GM18909 (cell line): ENCODE results near the gene CNTNAP5.

ENCODE experiments used
- ATAC-seq: cut with Tn5 transposase; IDR thresholded peaks from one replicate; pipeline ENCODE4 v1.9.1; 2021; ENCODE audit warnings: mild to moderate bottlenecking; ENCODE audit not compliant: unreplicated experiment, poor library complexity

CNTNAP5 gene

DNA sequence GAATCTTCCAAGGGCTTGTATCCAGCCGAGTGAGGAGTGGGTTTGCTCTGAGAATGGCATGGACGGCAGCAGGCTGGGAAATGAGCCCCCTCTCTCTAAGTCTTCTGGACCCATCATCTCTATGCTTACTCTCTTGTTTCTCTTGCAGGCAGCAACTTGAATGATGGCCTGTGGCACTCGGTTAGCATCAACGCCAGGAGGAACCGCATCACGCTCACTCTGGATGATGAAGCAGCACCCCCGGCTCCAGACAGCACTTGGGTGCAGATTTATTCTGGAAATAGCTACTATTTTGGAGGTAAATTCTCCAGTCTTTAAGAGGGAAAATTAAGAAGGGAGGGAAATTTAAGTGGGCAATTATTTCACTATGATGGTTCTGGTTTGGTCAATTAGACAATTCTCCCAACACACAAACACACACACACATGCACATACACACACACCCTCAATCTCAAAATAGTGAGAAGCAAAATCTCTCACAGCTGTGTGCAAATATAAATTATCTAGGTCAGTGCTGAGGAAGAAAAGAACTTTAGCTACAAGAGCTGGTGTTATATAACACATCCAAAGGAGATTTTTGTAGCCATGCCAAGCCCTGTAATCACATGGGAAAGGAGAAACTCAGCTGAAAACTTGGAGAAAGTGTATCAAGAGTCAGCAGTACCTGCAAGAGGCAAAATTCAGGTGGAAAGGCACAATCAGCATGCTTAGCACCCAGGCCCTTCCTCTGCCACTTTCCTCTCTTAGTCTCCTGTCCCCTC lies 499.2 kb downstream of the CNTNAP5 start:
- no peak for ATAC-seq

DNA sequence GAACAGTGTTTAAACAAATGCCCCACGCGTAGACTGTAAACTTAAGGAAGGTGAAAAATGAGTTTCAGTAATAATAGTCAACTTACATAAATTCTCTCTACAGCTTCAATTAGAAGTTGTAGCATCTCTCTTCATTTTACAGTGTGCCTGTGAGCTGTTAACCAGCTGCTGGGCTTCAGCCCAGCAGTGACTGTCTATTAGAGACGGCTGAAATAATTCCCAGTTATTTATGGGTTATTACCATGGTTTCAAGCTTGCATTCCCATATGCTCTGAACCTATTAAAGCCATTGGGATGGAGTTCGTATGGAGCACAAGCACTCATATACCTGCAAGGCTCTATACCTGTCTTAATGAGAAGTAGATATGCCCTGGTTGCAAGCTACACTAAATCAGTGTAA lies 501.1 kb downstream of the CNTNAP5 start:
- no peak for ATAC-seq

DNA sequence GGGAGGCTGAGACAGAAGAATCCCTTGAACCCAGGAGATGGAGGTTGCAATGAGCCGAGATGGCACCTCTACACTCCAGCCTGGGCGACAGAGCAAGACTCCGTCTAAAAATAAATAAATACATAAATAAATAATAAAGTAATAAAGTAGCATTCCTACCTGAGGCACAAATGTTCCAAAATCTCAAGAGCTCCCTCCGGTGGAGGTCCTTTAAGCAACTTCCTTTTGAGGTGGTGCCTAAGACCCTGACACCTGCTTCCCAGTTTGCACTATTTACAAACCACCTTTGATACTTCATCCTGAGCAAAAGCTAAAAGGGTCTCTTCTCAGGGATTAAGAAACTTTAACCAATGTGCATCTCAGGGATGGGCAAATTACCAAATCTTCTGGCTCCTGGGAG lies 505.1 kb downstream of the CNTNAP5 start:
- no peak for ATAC-seq

DNA sequence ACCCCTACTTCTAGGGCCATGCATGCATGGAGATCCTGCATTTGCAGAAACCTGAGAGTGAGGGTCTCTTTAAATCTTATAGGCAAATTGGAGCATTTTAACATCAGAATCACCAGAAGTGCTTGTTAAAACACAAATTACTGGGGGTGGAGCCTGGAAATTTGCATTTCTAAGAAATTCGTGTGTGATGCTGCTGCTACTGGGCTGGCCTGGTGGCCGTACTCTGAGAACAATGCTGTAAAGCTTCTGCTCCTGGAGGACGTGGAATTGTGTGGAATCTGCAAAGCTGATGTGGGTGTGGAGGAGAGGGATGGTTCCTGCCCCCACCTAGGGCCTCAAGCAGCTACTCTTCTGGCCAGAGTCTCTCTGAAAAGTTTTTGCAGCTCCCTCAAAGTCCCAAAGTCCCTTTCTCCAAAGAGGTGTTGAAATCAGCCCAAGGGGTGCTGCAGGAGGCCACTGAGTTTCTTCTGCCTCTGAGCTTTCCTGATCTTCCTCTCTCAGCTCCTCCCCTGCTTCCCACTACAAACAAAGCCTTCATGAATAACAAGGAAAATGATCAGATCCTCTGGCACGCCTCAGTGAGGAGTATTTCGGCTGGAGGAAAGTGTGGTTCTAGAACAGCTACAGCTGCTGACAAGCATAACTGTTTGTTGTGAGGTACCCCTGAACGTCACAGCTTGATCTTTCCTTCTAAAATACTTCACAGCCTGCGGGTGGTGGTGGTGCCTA lies 508.3 kb downstream of the CNTNAP5 start:
- ATAC-seq, result no peak

DNA sequence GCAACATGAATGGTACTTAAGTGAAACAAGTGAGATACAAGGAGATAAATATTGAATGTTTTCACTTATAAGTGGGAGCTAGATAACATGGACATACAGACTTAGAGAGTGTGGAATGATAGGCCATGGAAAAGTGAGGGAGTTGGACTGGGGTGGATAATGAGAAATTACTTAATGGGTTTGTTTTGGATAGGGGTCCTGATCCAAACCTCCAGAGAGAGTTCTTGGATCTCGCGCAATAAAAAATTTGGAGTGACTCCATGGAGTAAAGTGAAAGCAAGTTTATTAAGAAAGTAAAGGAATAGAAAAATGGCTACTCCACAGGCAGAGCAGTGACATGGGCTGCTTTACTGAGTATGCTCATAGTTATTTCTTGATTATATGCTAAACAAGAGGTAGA lies 508.9 kb downstream of the CNTNAP5 start:
- no peak for ATAC-seq

DNA sequence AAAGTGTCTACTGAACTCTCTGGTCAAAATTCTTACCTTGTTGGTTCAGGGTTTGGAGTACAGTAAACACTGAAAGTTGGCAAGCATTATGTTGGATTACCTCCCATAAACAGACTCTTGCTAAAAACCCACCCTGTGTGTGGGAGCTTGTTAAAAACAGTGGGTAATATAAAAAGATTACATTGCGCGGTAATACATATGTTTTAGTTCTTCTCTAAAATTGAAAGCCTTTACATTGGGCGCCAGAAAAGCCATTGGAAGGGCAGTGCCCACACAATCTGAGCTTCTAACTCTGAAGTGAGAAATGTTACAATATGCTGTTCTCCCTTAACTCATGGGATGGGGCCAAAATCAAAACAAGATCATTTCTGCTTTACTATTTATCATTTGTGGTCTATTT lies 510.7 kb downstream of the CNTNAP5 start:
- ATAC-seq, result no peak

DNA sequence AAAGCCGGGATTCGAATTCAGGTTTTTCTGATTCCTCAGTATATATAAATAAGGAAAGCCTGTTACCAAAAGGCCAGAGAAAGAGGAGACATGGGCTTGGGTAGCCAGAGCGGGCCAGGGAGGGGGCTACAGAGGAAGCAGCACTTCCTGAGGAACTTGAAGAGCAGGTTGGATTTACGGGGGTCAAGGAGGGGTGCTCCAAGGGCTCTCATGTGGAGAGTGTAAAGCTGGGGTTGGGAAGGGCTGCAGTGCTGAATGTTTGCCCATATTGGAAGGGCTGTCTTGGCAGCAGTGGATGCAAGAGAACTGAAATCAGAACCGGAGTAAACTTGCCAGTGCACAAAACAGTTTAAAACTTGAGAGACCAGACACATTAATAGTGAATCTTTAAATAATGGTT lies 511.5 kb downstream of the CNTNAP5 start:
- no peak for ATAC-seq

DNA sequence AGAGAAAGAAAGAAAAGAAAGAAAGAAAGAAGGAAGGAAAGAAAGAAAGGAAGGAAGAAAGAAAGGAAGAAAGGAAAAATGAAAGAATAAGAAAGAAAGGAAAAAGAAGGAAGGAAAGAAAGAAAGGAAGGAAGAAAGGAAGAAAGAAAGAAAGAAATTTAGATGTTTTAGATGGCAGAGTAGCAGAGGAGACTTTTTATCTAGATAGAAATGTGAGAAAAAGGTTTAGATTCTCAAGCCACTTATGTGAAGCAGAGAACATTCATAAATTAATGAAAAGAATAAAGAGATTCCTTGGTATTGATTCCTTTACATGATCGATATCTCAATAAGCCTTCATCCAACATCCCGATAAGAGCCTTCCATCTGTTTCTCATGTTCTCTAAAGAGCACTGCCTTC lies 513.5 kb downstream of the CNTNAP5 start:
- no peak for ATAC-seq

DNA sequence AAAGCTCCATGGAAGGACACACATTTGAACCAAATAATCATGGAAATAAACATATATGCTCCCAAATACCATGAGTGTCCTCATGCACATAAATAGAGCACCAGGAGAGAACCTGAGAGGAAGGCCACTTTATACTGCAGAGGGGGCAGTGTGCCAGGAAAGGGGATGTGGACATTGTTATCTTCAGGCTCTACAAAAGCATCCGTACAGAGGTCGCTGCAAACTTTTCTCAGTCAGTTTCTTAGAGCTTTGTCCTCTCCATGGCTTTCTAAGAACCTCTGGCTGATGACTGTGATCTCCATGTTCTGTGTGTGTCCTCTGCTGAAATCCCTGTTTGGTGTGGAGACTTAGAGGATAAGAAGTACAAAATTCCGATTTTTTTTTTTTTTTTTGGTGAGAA lies 515.7 kb downstream of the CNTNAP5 start:
- no peak for ATAC-seq

DNA sequence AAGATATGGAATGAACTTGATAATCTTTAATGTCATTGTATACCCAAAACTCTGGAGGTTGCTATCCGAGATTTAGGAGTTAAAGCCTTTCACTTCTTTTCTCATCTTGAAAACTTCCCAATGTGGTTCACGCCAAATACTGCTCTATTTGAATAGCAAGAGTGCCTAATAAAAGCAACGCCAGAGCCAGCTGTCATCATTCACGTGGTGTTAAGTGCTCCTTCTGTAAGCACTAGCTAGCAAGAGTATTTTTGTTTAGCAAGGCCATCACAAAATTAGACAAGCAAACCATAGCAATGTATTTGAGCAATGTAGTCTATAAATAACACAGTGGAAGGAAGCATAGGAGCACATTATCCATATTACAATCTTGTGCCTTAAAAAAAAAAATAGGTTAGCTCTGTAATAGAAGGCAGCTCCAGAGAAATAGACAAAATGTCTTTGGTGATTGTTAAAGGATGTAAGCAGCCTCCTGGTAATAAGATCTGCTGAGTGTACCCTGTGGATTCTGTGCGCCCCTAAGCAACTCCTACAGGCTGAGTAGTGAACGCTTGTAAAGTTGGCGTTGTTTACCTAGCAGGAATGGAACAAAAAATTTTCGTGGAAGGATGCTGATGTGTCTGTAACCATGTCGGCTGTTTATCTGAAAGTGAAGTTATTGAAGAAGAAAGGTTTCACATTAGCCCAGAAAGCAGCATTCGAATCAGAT lies 518.0 kb downstream of the CNTNAP5 start:
- no peak for ATAC-seq

DNA sequence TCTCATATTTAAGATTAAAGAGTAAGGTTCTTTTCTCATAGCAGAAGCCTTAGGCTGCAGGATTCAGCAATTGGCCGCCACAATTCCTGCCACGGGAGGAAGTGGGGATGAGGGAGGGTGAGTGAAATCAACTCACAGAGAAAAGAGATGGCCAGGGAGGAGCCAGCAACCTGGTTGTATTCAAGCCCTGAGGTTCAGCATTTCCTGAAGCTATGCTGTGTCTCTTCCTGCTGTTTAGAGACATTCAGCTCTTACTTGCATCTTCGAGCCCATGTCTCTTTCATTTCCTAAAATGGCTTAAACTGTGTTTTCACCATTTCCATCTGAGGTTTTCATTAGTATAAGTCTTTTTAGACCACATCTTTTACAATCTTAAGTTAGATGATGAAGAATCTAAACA lies 522.6 kb downstream of the CNTNAP5 start:
- ATAC-seq, result no peak

DNA sequence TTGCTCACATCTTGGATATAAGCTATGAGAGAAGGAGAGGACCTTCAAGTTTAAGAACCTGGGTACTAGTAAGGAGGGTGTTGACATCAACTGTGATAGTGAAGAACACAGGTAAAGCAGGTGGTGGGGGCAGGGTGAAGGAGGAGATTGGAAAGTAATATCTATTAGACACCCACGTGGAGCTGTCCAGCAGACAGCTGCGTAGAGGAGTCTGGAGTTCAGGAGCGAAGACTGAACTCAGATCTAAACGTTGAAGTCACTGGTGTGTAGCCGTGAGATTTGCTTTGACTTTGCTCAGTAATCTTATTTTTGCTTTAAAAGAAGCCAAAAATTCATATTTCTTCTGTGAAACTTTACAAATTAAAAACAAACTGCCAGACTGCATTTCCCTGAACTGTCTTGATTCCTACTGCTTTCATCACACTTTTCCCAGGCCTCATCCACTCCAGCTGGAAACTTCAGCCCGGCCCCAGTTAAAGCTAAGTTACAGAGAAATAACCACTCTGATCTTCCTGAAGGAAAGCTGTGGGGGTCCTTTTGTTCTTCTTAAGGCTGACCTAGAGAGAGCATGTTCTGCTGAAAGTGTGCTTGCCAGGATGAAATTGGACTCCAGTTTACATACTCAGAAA lies 533.3 kb downstream of the CNTNAP5 start:
- ATAC-seq, result no peak

DNA sequence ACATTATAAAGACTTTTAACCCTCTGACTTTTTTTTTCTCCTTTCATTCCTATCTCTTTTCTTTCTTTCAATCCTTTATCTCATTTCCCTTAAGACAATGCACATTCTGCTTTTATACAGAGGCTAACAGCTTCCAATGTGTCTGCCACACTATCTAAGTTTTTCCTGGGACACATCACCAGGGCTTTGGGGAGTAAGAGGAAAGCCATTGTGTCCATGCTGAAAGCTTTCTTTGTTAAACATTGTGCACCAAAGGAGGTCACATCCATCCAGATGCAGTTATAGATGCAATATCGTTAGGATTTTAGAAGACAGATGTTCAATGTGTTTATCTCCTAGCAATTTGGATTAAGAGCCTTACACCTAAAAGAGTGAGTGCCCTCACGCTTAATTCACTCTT lies 534.1 kb downstream of the CNTNAP5 start:
- no peak for ATAC-seq

DNA sequence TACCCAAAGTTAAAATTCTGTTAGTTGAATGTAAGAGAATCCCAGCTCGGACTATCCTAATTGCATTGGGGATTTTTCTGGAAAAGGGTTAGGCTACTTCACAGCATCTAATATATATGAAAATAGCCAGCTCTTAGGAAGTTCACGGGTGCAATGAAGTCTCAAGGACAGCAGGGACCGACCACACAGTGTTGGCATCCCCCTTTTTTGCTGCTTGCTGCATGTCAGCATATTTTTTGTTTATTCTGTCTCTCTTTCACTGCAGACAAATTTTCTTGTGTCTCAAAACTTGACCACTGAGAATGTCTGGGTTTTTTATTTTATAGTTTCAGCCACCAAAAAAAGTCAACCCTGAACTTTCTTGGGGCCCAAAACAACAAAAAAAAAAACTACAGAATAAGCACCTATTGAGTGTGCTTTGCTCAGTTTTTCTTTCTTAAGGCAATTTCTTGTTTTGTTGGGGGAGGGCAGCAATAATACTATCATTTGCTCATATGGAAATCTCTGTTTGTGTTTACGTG lies 535.6 kb downstream of the CNTNAP5 start:
- no peak for ATAC-seq

DNA sequence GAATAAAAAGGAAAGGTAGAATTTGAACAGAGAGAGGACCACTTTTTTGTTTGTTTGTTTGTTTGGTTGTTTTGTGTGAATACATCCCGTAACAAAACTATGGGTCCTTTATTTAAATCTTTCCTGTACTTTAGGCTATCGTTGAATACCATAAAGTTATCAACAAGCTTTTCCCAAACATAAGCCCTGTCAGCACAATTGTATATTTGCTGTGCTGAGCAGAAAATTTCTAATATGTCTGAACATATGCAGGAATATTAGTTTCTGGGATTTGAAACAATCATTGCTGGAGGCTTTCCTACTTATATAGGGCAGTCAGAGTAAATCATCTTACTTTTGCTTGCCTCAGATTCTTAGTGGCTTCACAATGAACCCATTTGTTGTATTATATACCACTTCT lies 536.4 kb downstream of the CNTNAP5 start:
- no peak for ATAC-seq

DNA sequence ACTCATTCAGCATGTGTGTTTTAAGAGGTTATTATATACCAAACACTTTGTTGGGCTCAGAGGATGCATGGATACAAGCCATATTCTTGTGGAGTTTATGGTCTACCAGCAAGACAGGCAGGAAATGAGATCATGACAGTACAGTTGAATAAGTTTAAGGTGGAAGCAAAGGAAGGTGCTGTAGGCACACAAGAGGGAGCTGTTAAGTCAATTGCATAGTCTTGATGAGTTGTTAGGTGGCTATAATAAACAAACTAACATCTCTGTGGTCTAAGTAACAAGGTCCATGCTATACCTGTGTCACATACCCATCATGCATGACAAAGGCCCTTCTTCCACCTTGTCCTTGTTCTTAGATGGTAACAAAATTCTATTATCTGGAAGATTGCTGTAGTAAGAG lies 538.3 kb downstream of the CNTNAP5 start:
- ATAC-seq, result no peak

DNA sequence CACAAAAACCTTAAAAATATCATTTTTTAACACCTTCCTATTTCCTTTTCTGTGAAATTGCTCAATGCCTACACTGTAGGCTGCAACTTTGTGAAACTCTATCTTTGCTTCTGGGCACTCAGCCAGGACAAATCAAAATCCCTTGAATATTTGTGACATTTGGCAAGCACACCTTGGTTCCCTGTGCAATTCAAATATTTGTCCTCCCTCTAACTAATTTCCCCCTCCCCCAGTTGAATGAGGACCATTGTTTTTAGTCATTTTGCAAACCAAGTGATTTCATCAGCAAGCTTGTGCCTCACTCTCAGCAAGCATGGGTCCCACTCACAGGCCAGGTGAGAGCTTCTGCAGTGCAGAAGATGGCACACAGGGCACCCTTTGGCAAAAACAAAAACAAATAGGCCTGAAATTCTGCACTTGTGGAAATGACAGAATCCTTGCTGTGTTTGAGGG lies 541.5 kb downstream of the CNTNAP5 start:
- ATAC-seq, result no peak

DNA sequence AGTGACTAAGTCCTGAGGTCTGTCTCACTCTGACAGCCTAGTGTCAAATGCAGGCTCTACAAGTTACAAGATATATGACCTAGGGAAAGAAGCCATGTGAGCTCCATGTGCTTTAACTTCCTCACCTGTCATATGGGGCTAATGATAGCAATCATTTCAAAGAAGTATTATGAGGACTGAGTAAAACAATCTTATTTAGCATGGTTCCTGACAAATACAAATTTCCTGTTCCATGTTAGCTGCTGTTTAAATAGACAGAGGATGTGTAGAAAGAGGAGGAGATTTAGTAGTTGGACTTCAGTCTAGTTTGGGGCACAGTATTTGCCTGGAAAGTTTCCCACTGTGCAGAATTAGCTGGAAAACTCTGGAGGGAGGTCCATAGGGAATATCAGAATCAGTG lies 545.8 kb downstream of the CNTNAP5 start:
- no peak for ATAC-seq

DNA sequence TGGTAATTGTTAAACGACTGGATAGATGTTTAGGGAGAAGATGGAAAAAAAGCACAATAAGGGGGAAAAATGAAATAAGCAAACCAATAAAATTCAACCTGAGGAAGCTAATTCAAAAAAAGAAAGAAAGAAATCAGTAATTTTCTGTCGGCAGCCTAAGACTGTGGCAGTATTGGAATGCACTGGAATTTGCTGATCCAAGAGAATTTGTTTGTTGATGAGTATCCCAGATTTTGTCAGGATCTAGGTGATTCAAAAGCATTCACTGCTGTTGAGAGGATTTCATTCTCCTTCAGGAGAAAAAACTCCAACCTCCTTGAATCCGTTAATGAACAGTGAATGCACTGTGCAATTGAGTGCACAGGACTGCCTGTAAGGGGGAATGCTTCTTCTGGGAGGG lies 546.7 kb downstream of the CNTNAP5 start:
- ATAC-seq, result no peak

DNA sequence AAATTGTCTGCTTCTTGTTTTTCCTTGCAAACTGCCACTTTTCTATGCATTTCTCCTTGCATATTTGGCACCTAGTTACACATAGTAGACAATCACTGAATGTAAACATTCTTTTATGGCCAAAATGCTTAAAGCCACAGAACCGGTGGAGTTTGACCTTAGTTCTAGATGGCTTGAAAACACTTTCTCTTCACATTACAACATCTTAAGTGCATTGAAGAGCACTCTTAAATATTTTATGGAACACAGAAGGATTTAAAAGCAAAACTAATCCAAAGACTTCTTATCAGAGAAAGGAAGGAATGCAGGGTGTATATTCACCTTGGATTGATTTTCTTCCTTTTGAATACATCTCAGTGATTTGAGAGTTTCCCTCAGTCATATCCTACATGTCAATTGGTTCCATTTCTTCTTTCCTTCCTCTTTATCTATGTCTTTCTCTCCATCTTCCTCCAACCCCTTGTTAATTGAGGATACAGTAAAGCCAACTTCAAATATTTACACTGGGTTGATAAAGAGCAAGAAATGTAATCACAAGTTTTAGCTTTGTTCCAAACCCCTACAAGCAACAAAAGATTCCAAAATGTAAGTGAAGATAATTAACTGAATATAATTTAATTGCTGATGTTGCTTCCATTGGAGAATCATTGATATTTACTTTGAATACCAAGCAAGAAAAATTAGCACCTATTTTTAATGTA lies 548.0 kb downstream of the CNTNAP5 start:
- no peak for ATAC-seq
